Endothelial cell of umbilical vein (primary cell): ENCODE results near the gene TLR1. TPM values are rescaled to one million over a fixed set of nuclear protein-coding genes. Genes with fewer than 3 reads are reported as not detected.

Experiments
- BruUV-seq: library from RNA; stranded (reverse); fragments of 400-500 nt; replicated peaks from 2 replicates; lab custom pipeline; 2021; lab: Mats Ljungman, UMichigan
- CTCF ChIA-PET: fragments of 300-600, 350-600 bp; sonication (Branson Sonifier 250); formaldehyde crosslinking; loops from one replicate; lab custom pipeline; 2021; ENCODE audit warnings: antibody characterized with exemption, inconsistent platforms; lab: Charles Lee
- POLR2A ChIA-PET: fragments of 300-600, 350-600 bp; sonication (Branson Sonifier 250); formaldehyde crosslinking; loops from one replicate; lab custom pipeline; 2021; ENCODE audit warnings: antibody characterized with exemption, inconsistent platforms; lab: Charles Lee
- DNase-seq: peaks from one replicate; pipeline ENCODE4 v3.0.0-alpha.2; 2011; ENCODE audit warnings: low read depth, low spot score
- FAIRE-seq: peaks from 2 replicates; lab custom pipeline; 2011; peaks lifted over from hg19 to GRCh38; lab: Jason Lieb, UNC
- H2AFZ ChIP-seq: 2 replicates; pipeline ENCODE4 v1.6.0; 2012; ENCODE audit warnings: low read depth, low read length, control low read depth, inconsistent platforms
- H3K27ac ChIP-seq: 2 replicates; pipeline ENCODE4 v1.5.1; 2011; ENCODE audit warnings: low read depth, mild to moderate bottlenecking, control low read depth, low read length, moderate library complexity; ENCODE audit not compliant: insufficient read depth
- H3K27me3 ChIP-seq, 2 experiments: 2 replicates each; pipeline versions ENCODE4 v1.6.0 to v1.6.1; 2011; ENCODE audit warnings: low read length in 2 of 2, mixed read lengths in 1 of 2; ENCODE audit not compliant: control insufficient read depth in 2 of 2, insufficient read depth in 2 of 2
- H3K36me3 ChIP-seq, 2 experiments: 2 replicates in 1 of 2; 3 replicates in 1 of 2; pipeline ENCODE4 v1.5.1; 2011; ENCODE audit warnings: low read length in 2 of 2, mild to moderate bottlenecking in 1 of 2, moderate library complexity in 1 of 2; ENCODE audit not compliant: control insufficient read depth in 2 of 2, insufficient read depth in 2 of 2; ENCODE audit errors: extremely low read depth in 1 of 2
- H3K4me1 ChIP-seq: 3 replicates; pipeline ENCODE4 v1.5.1; 2011; ENCODE audit warnings: mild to moderate bottlenecking, low read length; ENCODE audit not compliant: control insufficient read depth, insufficient read depth; ENCODE audit errors: extremely low read depth
- H3K4me2 ChIP-seq: 2 replicates; pipeline ENCODE4 v1.6.1; 2011; ENCODE audit warnings: low read length, control low read depth, mixed read lengths; ENCODE audit not compliant: insufficient read depth
- H3K4me3 ChIP-seq, 3 experiments: fragments of 200-600 bp in 1 of 3; sonication (generic), shearing (Covaris generic) in 1 of 3; replicated peaks in 1 of 3; 2 replicates each; pipeline ENCODE4 v1.5.1; 2011 to 2016; ENCODE audit warnings: control low read depth in 3 of 3, low read length in 3 of 3, mild to moderate bottlenecking in 2 of 3, inconsistent platforms in 1 of 3, low read depth in 1 of 3, moderate library complexity in 1 of 3; ENCODE audit not compliant: insufficient read depth in 1 of 3
- H3K79me2 ChIP-seq: 2 replicates; pipeline ENCODE4 v1.6.0; 2012; ENCODE audit warnings: low read length, inconsistent platforms; ENCODE audit not compliant: control insufficient read depth, insufficient read depth
- H3K9ac ChIP-seq: replicated peaks from 2 replicates; pipeline ENCODE3; 2011; ENCODE audit warnings: low read length, control low read depth; ENCODE audit not compliant: insufficient read depth; ENCODE audit errors: extremely low read depth
- H3K9me1 ChIP-seq: replicated peaks from 3 replicates; pipeline ENCODE4 v1.6.0; 2011; ENCODE audit warnings: mild to moderate bottlenecking, low read length; ENCODE audit not compliant: control insufficient read depth, insufficient read depth; ENCODE audit errors: extremely low read depth
- H3K9me3 ChIP-seq: replicated peaks from 2 replicates; pipeline ENCODE4 v1.5.1; 2012; ENCODE audit warnings: low read length, inconsistent platforms; ENCODE audit not compliant: control insufficient read depth, insufficient read depth
- H4K20me1 ChIP-seq: replicated peaks from 2 replicates; pipeline ENCODE3; 2011; ENCODE audit warnings: mild to moderate bottlenecking, low read length; ENCODE audit not compliant: control insufficient read depth, insufficient read depth; ENCODE audit errors: extremely low read depth
- CTCF ChIP-seq, 2 donors: IDR thresholded peaks; 1 replicate in 1 of 2; 2 replicates in 1 of 2; pipeline ENCODE4 v1.5.1; 2011; ENCODE audit warnings: low read length in 2 of 2, mild to moderate bottlenecking in 2 of 2, moderate library complexity in 2 of 2, control low read depth in 1 of 2, inconsistent platforms in 1 of 2, low read depth in 1 of 2; ENCODE audit not compliant: insufficient read depth in 1 of 2; ENCODE audit errors: extremely low read depth in 1 of 2
- EZH2 ChIP-seq: IDR thresholded peaks from 2 replicates; pipeline ENCODE4 v1.6.1; 2012; ENCODE audit warnings: borderline replicate concordance, low read depth, mild to moderate bottlenecking, moderate library complexity, low read length, inconsistent platforms; ENCODE audit not compliant: severe bottlenecking
- FOS ChIP-seq: IDR thresholded peaks from 2 replicates; pipeline ENCODE4 v1.6.1; 2011; ENCODE audit warnings: mild to moderate bottlenecking, low read length, moderate library complexity, borderline replicate concordance; ENCODE audit not compliant: insufficient read depth
- GATA2 ChIP-seq: IDR thresholded peaks from 2 replicates; pipeline ENCODE4 v1.7.0; 2011; ENCODE audit warnings: low read depth, mild to moderate bottlenecking, moderate library complexity, mixed read lengths, low read length; ENCODE audit not compliant: insufficient read length, insufficient read depth
- JUN ChIP-seq: IDR thresholded peaks from 2 replicates; pipeline ENCODE4 v1.6.1; 2011; ENCODE audit warnings: borderline replicate concordance, low read depth; ENCODE audit not compliant: insufficient read length, insufficient read depth
- MAX ChIP-seq: IDR thresholded peaks from 2 replicates; pipeline ENCODE4 v1.6.1; 2011; ENCODE audit not compliant: insufficient read depth, insufficient read length
- MYC ChIP-seq: IDR thresholded peaks from one replicate; pipeline ENCODE4 v1.6.1; 2011; ENCODE audit warnings: mild to moderate bottlenecking, low read depth, low read length
- POLR2A ChIP-seq: IDR thresholded peaks from 2 replicates; pipeline ENCODE4 v1.6.1; 2012; ENCODE audit warnings: low read depth, mild to moderate bottlenecking, control low read depth, low read length
- POLR2AphosphoS5 ChIP-seq: IDR thresholded peaks from 2 replicates; pipeline ENCODE4 v1.6.1; 2012; ENCODE audit warnings: low read depth, mild to moderate bottlenecking, control low read depth, low read length, moderate library complexity; ENCODE audit not compliant: insufficient read depth
- dilution Hi-C: fragments of 300-500 bp; cut with MboI; formaldehyde crosslinking; loops from one replicate; pipeline ENCODE4 v1.15.0; 2019; ENCODE audit warnings: low sequenced_read_pairs; ENCODE audit not compliant: extremely low pct_ligation_motif_present
- intact Hi-C: fragments of 100-400 bp; cut with micrococcal nuclease; formaldehyde crosslinking; loops from one replicate; pipeline ENCODE4 v1.10.0; 2022
- polyA plus RNA-seq, 4 experiments: library from polyadenylated mRNA; depleted of rRNA in 3 of 4; stranded (reverse) in 3 of 4; unstranded in 1 of 4; fragments of >200 nt; gene quantifications; 2 replicates each; pipeline versions ENCODE4 v1.2.1 to v1.2.3, GENCODE V29; 2011 to 2012; ENCODE audit warnings: missing spikeins in 1 of 4
- total RNA-seq: library from RNA; stranded (reverse); gene quantifications from 2 replicates; pipeline ENCODE4 v1.2.3, GENCODE V29; 2021

TLR1 gene
- total and polyA plus RNA-seq, 2 donors (not counting 3 experiments of a cell fraction or from before 2014, with no cell fraction given), result 0.81 to 2.7 TPM

- TF ChIP-seq JUN (no peak), CTCF (IDR thresholded peaks at IDR 0.05; ENCODE audit: extremely low read depth in 1 of 2, insufficient read depth in 1 of 2, low read depth in 1 of 2, low read length in 2 of 2) (no peak), MAX (no peak), MYC (no peak), POLR2A (no peak), EZH2 (no peak), POLR2AphosphoS5 (no peak), GATA2 (no peak), FOS (no peak)
- Histone ChIP-seq H2AFZ (no peak overlapping the region), H3K36me3 (no peaks in the 10 kb centered on the region), H3K9ac (no peak overlapping the region), H3K4me1 (no peaks in the 10 kb centered on the region), H3K4me2 (no peak overlapping the region), H3K27ac (no peak overlapping the region), H3K27me3 (peaks cover 2 to 4% of the 10 kb centered on the region in 2 experiments), H3K79me2 (no peaks in the 10 kb centered on the region), H3K4me3 (no peak overlapping the region), H3K9me3 (no peaks in the 10 kb centered on the region), H3K9me1 (no peaks in the 10 kb centered on the region), H4K20me1 (no peaks in the 10 kb centered on the region)
- FAIRE-seq (no peak), DNase-seq (no peak)
- dilution Hi-C loops (no loop called here), intact Hi-C loops (loop anchor here (5.0 kb wide), 1 partner anchor 358 kb away; no protein-coding TSS in a partner anchor)
- CTCF ChIA-PET, result interaction anchor here (1.2 to 2.0 kb wide), 3 partner anchors 19 to 96 kb away, joined by 4 to 5 read pairs (median 4); partner anchors contain the start of gene TLR10
- no TSS peak for BruUV-seq
- POLR2A ChIA-PET, result no interaction called here
Observed at GRCh38 chr4:38764277-38764676, 40.3 kb downstream of the TLR1 start.
